NCI-H2196 treated with DMSO at 0.1 percent for 48 hours (cell line): Measurements from ENCODE around the gene HOPX.
"Not testable (repeated sequence)": the region's sequence is repeated elsewhere in the genome, so short reads cannot be mapped to it uniquely, and the experiment has no call there.

Experiments
- DNase-seq: peaks from one replicate; lab custom pipeline; 2025; ENCODE audit not compliant: unreplicated experiment; lab: John Stamatoyannopoulos, UW

The HOPX gene

GRCh38 chr4:56630876-56631666 is 50.0 kb downstream of the HOPX start:
- no peak for DNase-seq

GRCh38 chr4:56628592-56628991 is 52.5 kb downstream of the HOPX start:
- DNase-seq: no peak

GRCh38 chr4:56627985-56628384 is 53.1 kb downstream of the HOPX start:
- no peak for DNase-seq

GRCh38 chr4:56627375-56627774 is 53.7 kb downstream of the HOPX start:
- no peak for DNase-seq

GRCh38 chr4:56626963-56627362 is 54.1 kb downstream of the HOPX start:
- DNase-seq: no peak

- no peak for DNase-seq
Measured at GRCh38 chr4:56626420-56626819, 54.7 kb downstream of the HOPX start.

- no peak for DNase-seq
Measured at GRCh38 chr4:56622176-56622575, 58.9 kb downstream of the HOPX start.

- DNase-seq: no peak
Measured at GRCh38 chr4:56619816-56620215, 61.3 kb downstream of the HOPX start.

- no peak for DNase-seq
Measured at GRCh38 chr4:56619160-56619559, 61.9 kb downstream of the HOPX start.

- no peak for DNase-seq
Measured at GRCh38 chr4:56618734-56619133, 62.4 kb downstream of the HOPX start.

GRCh38 chr4:56613101-56613862 is 67.8 kb downstream of the HOPX start:
- no peak for DNase-seq

GRCh38 chr4:56612282-56612681 is 68.8 kb downstream of the HOPX start:
- DNase-seq: no peak

- no peak for DNase-seq
Measured at GRCh38 chr4:56611501-56611900, 69.6 kb downstream of the HOPX start.

GRCh38 chr4:56610170-56610569 is 70.9 kb downstream of the HOPX start:
- DNase-seq: not testable (repeated sequence)

- DNase-seq: no peak
Measured at GRCh38 chr4:56607926-56608325, 73.2 kb downstream of the HOPX start.

- DNase-seq: no peak
Measured at GRCh38 chr4:56606385-56606784, 74.7 kb downstream of the HOPX start.

GRCh38 chr4:56605464-56605863 is 75.6 kb downstream of the HOPX start:
- not testable (repeated sequence) for DNase-seq

GRCh38 chr4:56603297-56603696 is 77.8 kb downstream of the HOPX start:
- no peak for DNase-seq
